Measurements from ENCODE around the gene ELAVL4. TPM values are rescaled to one million over a fixed set of nuclear protein-coding genes. Genes with fewer than 3 reads are reported as not detected.

The ELAVL4 gene
- total RNA-seq (10 to 100 TPM in 2 of 9 donors, 1 to 10 TPM in 2, under 1 TPM in 3, not detected in 2; 0.18 to 17.7 (median 4.5) TPM), polyA plus RNA-seq (10 to 100 TPM in 1 of 3 donors, 1 to 10 TPM in 2; 2.4 to 13.3 (median 4.1) TPM)
- long read RNA-seq, donor 1, result 0 reads
- long read RNA-seq, donor 2, result 0 reads
- long read RNA-seq, donor 3, partial matches to known transcripts, result 0 of 3 reads
- long read RNA-seq, donor 3, other reads (novel, unspliced or antisense), result 0 of 3 reads
- long read RNA-seq, donor 4, result 0 reads
- long read RNA-seq, donor 5, result 0 reads
- long read RNA-seq, donor 6, partial matches to known transcripts, result 0 of 6 reads
- long read RNA-seq, donor 6, other reads (novel, unspliced or antisense), result 6 of 6 reads
- long read RNA-seq, donor 7, result 0 reads
- long read RNA-seq, donor 8, result 0 reads
- long read RNA-seq, donor 9, result 0 reads
- long read RNA-seq, donor 10, partial matches to known transcripts, result 0 of 2 reads
- long read RNA-seq, donor 10, other reads (novel, unspliced or antisense), result 0 of 2 reads

GRCh38 chr1:50108497-50109059 lies at the start of gene ELAVL4:
Gene ELAVL4, plus strand, starts transcription at chr1:50108920. Its CDS starts 270 bp downstream, at chr1:50109190.
- H3K36me3 ChIP-seq (replicated peaks in 1 of 2), result no peaks in the 10 kb centered on the region

GRCh38 chr1:50060279-50060678 lies 48.4 kb upstream of the ELAVL4 start:
- peak in 4 of 7 donors; percentile 10 to 57 (median 21) for DNase-seq
- Histone ChIP-seq H3K9me3 (replicated peaks in 1 of 3) (no peaks in the 10 kb centered on the region), H3K27me3 (no peaks in the 10 kb centered on the region), H3K4me1 (replicated peaks in 1 of 2) (no peaks in the 10 kb centered on the region), H3K36me3 (replicated peaks in 1 of 2) (no peaks in the 10 kb centered on the region), H3K27ac (no peak overlapping the region), H3K4me3 (no peak overlapping the region)
- intact Hi-C loops (cut with DNase I), result no loop called here
- WGBS, 4 donors, result 64 to 81% (median 73%) methylated on average over 3 of the region's 3 CpGs
- TF ChIP-seq POLR2A (IDR thresholded peaks at IDR 0.05) (no peak), CTCF (IDR thresholded peaks at IDR 0.05) (no peak)

More at GRCh38 chr1:50108497-50109059, at the start of gene ELAVL4:
- H3K4me3 ChIP-seq, result no peak within 1 kb of the TSS
- TF ChIP-seq POLR2A (IDR thresholded peaks at IDR 0.05), result peak in 1 of 2 donors; percentile 11
- TF ChIP-seq CTCF (IDR thresholded peaks at IDR 0.05), result no peak
- WGBS, 4 donors, result 43 to 49% (median 44%) methylated on average over 11 of the region's 11 CpGs
- intact Hi-C loops (cut with DNase I), result no loop called here
- peaks cover 9% of the 10 kb centered on the region for H3K27me3 ChIP-seq
- DNase-seq, result peak in 3 of 7 donors; percentile 17 to 86 (median 27)
- H3K4me1 ChIP-seq (replicated peaks in 1 of 2), result no peaks in the 10 kb centered on the region
- H3K27ac ChIP-seq, result peak within 1 kb of the TSS in 1 of 5 donors; percentile 36
- H3K9me3 ChIP-seq (replicated peaks in 1 of 3), result no peaks in the 10 kb centered on the region

GRCh38 chr1:50066806-50067205 lies 41.9 kb upstream of the ELAVL4 start:
- no peak overlapping the region for H3K4me3 ChIP-seq
- TF ChIP-seq POLR2A (IDR thresholded peaks at IDR 0.05), result no peak
- TF ChIP-seq CTCF (IDR thresholded peaks at IDR 0.05), result no peak
- H3K27me3 ChIP-seq, result no peaks in the 10 kb centered on the region
- WGBS, 4 donors, result 25 to 52% (median 39%) methylated on average over 1 of the region's 1 CpG
- H3K36me3 ChIP-seq (replicated peaks in 1 of 2), result no peaks in the 10 kb centered on the region
- no peak for DNase-seq
- no peak overlapping the region for H3K27ac ChIP-seq
- intact Hi-C loops (cut with DNase I), result no loop called here
- H3K4me1 ChIP-seq (replicated peaks in 1 of 2), result no peaks in the 10 kb centered on the region
- no peaks in the 10 kb centered on the region for H3K9me3 ChIP-seq (replicated peaks in 1 of 3)

- Histone ChIP-seq H3K4me3 (no peak overlapping the region), H3K9me3 (replicated peaks in 1 of 3) (no peaks in the 10 kb centered on the region), H3K27ac (no peak overlapping the region), H3K4me1 (replicated peaks in 1 of 2) (no peaks in the 10 kb centered on the region), H3K36me3 (replicated peaks in 1 of 2) (no peaks in the 10 kb centered on the region), H3K27me3 (no peaks in the 10 kb centered on the region)
- no peak for TF ChIP-seq CTCF (IDR thresholded peaks at IDR 0.05)
- no peak for TF ChIP-seq POLR2A (IDR thresholded peaks at IDR 0.05)
- WGBS, 4 donors, result 61 to 79% (median 69%) methylated on average over 2 of the region's 2 CpGs
- intact Hi-C loops (cut with DNase I), result no loop called here
- DNase-seq, result no peak
Observed at GRCh38 chr1:50074931-50075330, 33.8 kb upstream of the ELAVL4 start.

Data from adrenal gland (tissue), 19 donors.